ENCODE data around the gene SEPTIN5.

The SEPTIN5 gene

GRCh38 chr22:19672054-19672776 is 42.1 kb upstream of the SEPTIN5 start:
- TF ChIP-seq SIN3A (IDR thresholded peaks at IDR 0.05; ENCODE audit: borderline replicate concordance, insufficient read depth, low read length) = no peak
- TF ChIP-seq POLR2AphosphoS5 (IDR thresholded peaks at IDR 0.05; ENCODE audit: low read depth, low read length) = no peak
- no peak for TF ChIP-seq FOXP2 (optimal IDR thresholded peaks at IDR 0.05; ENCODE audit: borderline replicate concordance, extremely low read depth, extremely low read length, insufficient read depth)
- TF ChIP-seq REST (IDR thresholded peaks at IDR 0.05; ENCODE audit: insufficient read depth in 1 of 2, low read depth in 2 of 2, low read length in 2 of 2) = no peak
- no peak for TF ChIP-seq TAF1 (IDR thresholded peaks at IDR 0.05; ENCODE audit: borderline replicate concordance, insufficient read depth, low read length)

GRCh38 chr22:19673660-19674059 is 40.6 kb upstream of the SEPTIN5 start:
- no peak for TF ChIP-seq REST (IDR thresholded peaks at IDR 0.05; ENCODE audit: insufficient read depth in 1 of 2, low read depth in 2 of 2, low read length in 2 of 2)
- no peak for TF ChIP-seq TAF1 (IDR thresholded peaks at IDR 0.05; ENCODE audit: borderline replicate concordance, insufficient read depth, low read length)
- no peak for TF ChIP-seq POLR2AphosphoS5 (IDR thresholded peaks at IDR 0.05; ENCODE audit: low read depth, low read length)
- TF ChIP-seq FOXP2 (optimal IDR thresholded peaks at IDR 0.05; ENCODE audit: borderline replicate concordance, extremely low read depth, extremely low read length, insufficient read depth) = no peak
- no peak for TF ChIP-seq SIN3A (IDR thresholded peaks at IDR 0.05; ENCODE audit: borderline replicate concordance, insufficient read depth, low read length)

- TF ChIP-seq TAF1 (IDR thresholded peaks at IDR 0.05; ENCODE audit: borderline replicate concordance, insufficient read depth, low read length) (no peak), SIN3A (IDR thresholded peaks at IDR 0.05; ENCODE audit: borderline replicate concordance, insufficient read depth, low read length) (no peak), FOXP2 (optimal IDR thresholded peaks at IDR 0.05; ENCODE audit: borderline replicate concordance, extremely low read depth, extremely low read length, insufficient read depth) (no peak), REST (IDR thresholded peaks at IDR 0.05; ENCODE audit: insufficient read depth in 1 of 2, low read depth in 2 of 2, low read length in 2 of 2) (no peak), POLR2AphosphoS5 (IDR thresholded peaks at IDR 0.05; ENCODE audit: low read depth, low read length) (no peak)
Measured at GRCh38 chr22:19674129-19674928, 40.0 kb upstream of the SEPTIN5 start.

GRCh38 chr22:19674929-19675253 is 39.4 kb upstream of the SEPTIN5 start:
- TF ChIP-seq POLR2AphosphoS5 (IDR thresholded peaks at IDR 0.05; ENCODE audit: low read depth, low read length) (no peak), TAF1 (IDR thresholded peaks at IDR 0.05; ENCODE audit: borderline replicate concordance, insufficient read depth, low read length) (no peak), FOXP2 (optimal IDR thresholded peaks at IDR 0.05; ENCODE audit: borderline replicate concordance, extremely low read depth, extremely low read length, insufficient read depth) (no peak), SIN3A (IDR thresholded peaks at IDR 0.05; ENCODE audit: borderline replicate concordance, insufficient read depth, low read length) (no peak), REST (IDR thresholded peaks at IDR 0.05; ENCODE audit: insufficient read depth in 1 of 2, low read depth in 2 of 2, low read length in 2 of 2) (no peak)
